DOHH2 (cell line): ENCODE measurements around the gene NIN.

Experiments
- CTCF ChIP-seq: fragments of 200-600 bp; sonication (generic); IDR thresholded peaks from one replicate; pipeline ENCODE4 v1.5.1; 2014; ENCODE audit warnings: antibody characterized with exemption, mild to moderate bottlenecking, low read depth, low read length; ENCODE audit not compliant: poor library complexity, severe bottlenecking
- EZH2phosphoT487 ChIP-seq: fragments of 200-600 bp; sonication (generic); IDR thresholded peaks from 2 replicates; pipeline ENCODE4 v1.6.1; 2017; ENCODE audit warnings: borderline replicate concordance, mild to moderate bottlenecking, antibody characterized with exemption, low read length, moderate library complexity, mixed read lengths

- TF ChIP-seq CTCF (no peak), EZH2phosphoT487 (no peak)
Measured at GRCh38 chr14:50719911-50720759, 110.8 kb downstream of the NIN start.
